Left lobe of liver (tissue), 2 donors: ENCODE results near the gene PIK3CD. TPM values are rescaled to one million over a fixed set of nuclear protein-coding genes. Genes with fewer than 3 reads are reported as not detected.
"Not testable (repeated sequence)": the region's sequence is repeated elsewhere in the genome, so short reads cannot be mapped to it uniquely, and the experiment has no call there.

Experiments used
- ATAC-seq: fragments of 200-7000 bp; cut with Tn5 transposase; one replicate; pipeline ENCODE4 v1.9.1; 2020; ENCODE audit warnings: mild to moderate bottlenecking, moderate library complexity
- DNase-seq: peaks from one replicate; pipeline ENCODE4 v3.0.0-alpha.2; 2020; ENCODE audit warnings: low spot score
- total RNA-seq: library from RNA; stranded (reverse); gene quantifications from one replicate; pipeline ENCODE4 v1.2.1, GENCODE V29; 2021
- donor health status: DM: no; HTN: no; CAD: no; lungs with moderate emphysema.
- donor health status: DM: no; HTN: yes; CAD: no.

PIK3CD gene
- total RNA-seq, 1 donor from 2014 or later = 2.6 TPM

GRCh38 chr1:9618909-9619679 lies 32.4 kb upstream of the PIK3CD start:
- no peak for ATAC-seq
- no peak for DNase-seq

DNA sequence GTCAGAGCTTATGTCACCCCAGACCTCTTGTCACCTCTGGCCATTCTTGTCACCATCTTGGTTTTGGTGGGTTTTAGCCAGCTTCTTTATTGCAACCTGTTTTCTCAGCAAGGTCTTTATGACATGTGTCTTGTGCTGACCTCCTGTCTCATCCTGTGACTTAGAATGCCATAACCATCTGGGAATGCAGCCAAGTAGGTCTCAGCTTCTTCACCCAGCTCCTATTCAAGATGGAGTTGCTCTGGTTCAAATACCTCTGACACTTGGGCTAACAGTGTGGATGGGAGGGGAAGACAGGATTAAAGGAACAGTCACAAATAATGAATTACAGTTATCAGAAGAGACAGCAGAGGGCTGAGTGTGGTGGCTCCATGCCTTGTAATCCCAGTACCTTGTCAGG lies 30.5 kb upstream of the PIK3CD start:
- ATAC-seq (no peak), DNase-seq (no peak)

GRCh38 chr1:9624081-9624480 lies 27.4 kb upstream of the PIK3CD start:
- DNase-seq = no peak
- no peak for ATAC-seq

DNA sequence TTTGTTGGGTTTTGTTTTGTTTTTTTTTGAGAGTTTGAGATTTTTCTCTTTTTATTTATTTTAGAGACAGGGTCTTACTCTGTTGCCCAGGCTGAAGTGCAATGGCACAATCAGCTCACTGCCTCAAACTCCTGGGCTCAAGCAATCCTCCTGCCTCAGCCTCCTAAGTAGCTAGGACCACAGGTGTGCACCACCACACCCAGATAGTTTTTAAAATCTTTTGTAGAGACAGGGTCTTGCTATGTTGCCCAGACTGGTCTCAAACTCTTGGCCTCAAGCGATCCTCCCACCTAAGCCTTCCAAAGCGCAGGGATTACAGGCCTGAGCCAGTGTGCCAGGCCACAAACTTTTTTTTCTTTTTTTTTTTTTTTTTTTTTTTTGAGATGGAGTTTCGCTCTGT lies 26.5 kb upstream of the PIK3CD start:
- not testable (repeated sequence) for ATAC-seq

GRCh38 chr1:9626201-9626608 lies 25.3 kb upstream of the PIK3CD start:
- DNase-seq = no peak
- ATAC-seq = no peak

More for the DNA sequence above, 26.5 kb upstream of the PIK3CD start:
- DNase-seq = not testable (repeated sequence)

- no peak for DNase-seq
- ATAC-seq = no peak
Observed at GRCh38 chr1:9628541-9629444, 22.7 kb upstream of the PIK3CD start.

- peak; percentile 58 for DNase-seq
- ATAC-seq = peak; percentile 20
Observed at GRCh38 chr1:9629445-9630201, 21.9 kb upstream of the PIK3CD start.

DNA sequence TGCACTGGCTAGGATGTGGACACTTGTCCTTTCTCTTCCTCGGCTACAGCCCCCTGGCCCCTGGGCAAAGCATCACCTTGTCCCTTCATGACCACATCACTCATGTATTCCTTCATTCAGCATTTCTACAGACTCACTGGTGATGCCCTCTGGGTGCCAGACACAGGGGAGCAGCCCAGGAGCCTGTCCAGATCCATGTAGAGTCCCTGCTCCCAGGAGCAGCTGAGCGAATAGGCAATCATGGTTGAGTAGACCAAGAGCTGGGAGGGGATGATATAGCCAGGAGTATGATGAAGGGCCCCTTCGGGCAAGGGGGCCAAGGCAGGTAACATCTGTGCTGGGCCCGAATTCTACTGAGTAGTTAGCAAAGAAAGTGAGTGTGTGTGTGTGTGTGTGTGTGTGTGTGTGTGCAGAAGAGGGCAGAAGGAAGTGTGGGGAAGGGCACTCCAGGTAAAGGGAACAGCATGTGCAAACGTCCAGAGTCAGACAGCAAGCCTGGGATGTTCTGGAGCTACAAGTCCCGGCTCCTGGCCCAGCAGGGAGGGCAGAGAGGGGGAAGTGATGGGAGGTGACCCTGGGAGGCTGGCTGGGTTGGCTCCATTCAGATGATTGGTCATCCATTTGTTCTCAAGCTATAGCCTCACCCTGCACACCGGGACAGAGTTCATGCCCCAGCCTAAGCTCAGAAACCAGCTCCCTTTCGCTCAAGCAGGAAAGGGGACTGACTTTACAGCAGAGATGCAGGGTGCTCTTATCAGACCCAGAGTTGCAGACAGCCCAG lies 21.0 kb upstream of the PIK3CD start:
- no peak for DNase-seq

DNA sequence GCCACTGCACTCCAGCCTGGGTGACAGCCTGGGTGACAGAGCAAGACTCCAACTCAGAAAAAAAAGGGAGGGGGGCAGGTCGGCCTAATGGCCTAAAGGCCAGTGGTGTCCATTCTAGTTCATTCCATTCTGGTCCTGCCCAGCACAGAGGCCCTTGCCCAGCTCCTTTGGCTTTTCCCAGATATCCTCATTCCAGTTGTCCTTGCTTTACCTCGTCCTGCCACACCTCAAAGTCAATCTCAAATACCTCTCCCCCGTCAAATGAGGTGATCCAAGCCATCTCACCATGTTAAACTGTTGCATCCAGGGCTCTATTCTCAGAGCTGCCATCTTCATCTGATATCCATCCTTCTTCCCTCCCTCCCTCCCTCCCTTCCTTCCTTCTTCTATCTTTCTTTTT lies 19.9 kb upstream of the PIK3CD start:
- DNase-seq (no peak), ATAC-seq (no peak)

More for the DNA sequence above, 21.0 kb upstream of the PIK3CD start:
- no peak for ATAC-seq

GRCh38 chr1:9633493-9633892 lies 18.0 kb upstream of the PIK3CD start:
- DNase-seq (no peak), ATAC-seq (no peak)

DNA sequence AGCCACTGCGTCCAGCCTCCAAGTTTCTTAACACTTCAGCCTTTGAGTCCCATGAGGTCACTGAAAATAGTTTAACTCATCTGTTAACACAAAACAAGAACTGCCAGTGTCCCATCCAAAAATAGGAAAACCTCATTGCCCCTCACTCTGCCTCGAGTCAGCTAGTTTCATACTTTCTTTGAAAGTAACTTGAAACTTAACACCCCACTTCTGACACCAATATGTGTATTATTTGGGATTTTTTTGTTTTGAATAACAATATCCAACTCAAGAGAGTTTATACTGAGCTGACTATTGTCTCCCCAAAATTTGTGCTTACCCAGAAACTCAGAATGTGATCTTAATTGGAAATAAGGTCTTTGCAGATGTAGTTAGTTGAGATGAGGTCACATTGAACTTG lies 16.9 kb upstream of the PIK3CD start:
- no peak for ATAC-seq
- DNase-seq = no peak

DNA sequence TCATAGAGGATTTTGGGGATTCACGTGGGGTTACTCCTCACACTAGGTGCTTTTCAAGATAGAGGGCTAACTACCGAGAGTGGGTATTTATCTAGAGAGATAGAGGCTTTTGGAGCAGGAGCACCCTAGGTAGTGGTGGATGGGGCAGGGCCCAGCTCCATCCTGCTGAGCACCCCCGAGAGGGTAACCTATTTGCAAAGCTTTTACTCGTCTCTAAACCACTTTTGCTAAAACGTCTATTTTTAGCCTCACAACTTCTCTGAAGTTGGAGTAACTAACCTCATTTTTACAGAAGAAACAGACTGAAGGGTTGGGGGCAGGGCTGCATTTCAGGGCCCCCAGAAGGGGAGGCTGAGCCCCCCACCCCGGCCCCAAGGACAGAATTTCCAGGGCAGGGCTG lies 12.3 kb upstream of the PIK3CD start:
- DNase-seq (no peak), ATAC-seq (no peak)

GRCh38 chr1:9643351-9644256 lies 7.9 kb upstream of the PIK3CD start:
- DNase-seq (no peak), ATAC-seq (no peak)

DNA sequence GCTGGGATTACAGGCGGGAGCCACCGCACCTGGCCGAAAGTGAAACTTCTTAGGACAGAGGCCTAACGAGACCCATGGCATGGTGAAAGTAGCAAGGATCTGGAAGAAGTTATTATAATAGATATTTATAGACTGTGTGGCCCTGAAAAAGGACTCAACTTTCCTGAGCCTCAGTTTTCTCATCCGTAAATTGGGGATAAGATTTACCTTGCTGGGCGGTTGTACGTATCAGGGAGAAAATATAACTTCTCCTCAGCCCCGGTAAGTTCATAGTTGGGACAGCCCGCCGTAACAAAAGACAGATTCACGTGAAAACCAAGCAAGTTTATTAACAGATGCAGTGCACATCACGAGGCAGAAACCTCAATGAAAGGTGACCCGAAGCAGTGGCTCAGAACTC lies 5.5 kb upstream of the PIK3CD start:
- DNase-seq (no peak), ATAC-seq (no peak)

DNA sequence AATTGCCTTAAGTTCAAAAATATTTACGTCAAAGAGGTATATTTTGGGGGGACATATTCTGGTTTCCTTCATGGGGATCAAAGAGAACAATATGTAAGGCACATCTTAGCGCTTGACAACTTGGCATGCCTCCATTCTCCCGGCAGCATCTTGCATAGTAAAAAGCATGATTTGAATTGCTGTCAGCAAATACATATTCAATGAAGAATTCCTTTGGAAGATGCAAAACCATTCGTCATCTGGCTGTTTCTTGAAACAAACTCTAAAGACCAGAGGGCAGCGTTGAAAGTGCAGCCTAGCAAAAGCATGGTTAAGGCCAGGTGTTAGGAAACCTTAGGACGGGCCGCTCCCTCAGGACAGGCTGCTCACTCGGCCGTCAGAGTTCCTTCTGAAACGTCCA lies 3.4 kb upstream of the PIK3CD start:
- DNase-seq (no peak), ATAC-seq (no peak)

- no peak for ATAC-seq
- no peak for DNase-seq
Observed at GRCh38 chr1:9649769-9650168, 1.8 kb upstream of the PIK3CD start.

- ATAC-seq = no peak
Observed at GRCh38 chr1:9651220-9651564, 339 bp upstream of the PIK3CD start.

DNA sequence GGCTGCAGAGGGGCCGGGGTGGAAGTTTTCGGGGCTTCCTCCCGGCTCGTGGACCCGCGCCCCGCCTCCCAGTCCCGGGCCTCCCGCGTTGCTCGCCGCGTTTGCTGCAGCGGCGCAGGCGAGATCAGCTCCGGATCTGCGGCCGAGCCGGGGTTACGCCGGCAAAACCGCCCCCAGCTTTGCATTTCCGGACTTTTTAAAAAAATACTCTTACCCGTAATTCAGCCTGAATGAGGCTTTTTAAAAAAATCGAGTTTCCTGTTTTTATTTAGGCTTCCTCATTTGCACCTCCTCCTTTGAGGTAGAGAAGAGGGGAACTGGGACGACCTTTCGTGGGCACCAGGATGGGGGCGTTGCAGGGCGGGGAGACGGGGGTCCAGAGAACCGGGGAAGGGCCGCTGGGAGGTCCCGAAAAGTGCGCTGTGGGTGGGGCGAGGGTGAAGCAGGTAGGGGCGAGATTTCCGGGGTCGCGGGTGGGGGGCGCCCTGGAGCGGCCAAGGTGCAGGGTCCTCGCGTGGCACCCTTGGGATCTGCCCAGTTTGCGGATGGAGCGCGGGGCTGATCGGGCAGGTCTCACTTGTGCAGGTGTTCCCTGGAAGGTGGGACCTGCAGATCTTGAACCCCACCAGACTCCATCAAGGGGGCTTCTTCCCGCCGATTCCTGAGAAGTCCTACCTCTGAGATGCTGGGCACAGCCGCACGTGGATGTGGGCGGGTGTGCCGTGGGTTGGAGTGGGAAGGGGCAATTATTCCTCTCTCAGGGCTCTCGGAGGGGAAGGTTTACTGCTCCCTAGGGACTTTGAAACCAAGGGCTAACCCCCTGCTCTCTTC lies 1.1 kb downstream of the PIK3CD start:
- no peak for DNase-seq
- ATAC-seq = peak; percentile 45

More at GRCh38 chr1:9651220-9651564, 339 bp upstream of the PIK3CD start:
- no peak for DNase-seq

- DNase-seq (no peak), ATAC-seq (no peak)
Observed at GRCh38 chr1:9653210-9653490, 1.6 kb downstream of the PIK3CD start.
